Smooth muscle cell (in vitro differentiated cells): Measurements from ENCODE around the gene PROC. TPM values are rescaled to one million over a fixed set of nuclear protein-coding genes. Genes with fewer than 3 reads are reported as not detected.

Experiments
- DNase-seq: peaks from one replicate; lab custom pipeline; 2025; ENCODE audit not compliant: unreplicated experiment; lab: John Stamatoyannopoulos, UW
- H2AFZ ChIP-seq: fragments of 200-600 bp; sonication (generic); 2 replicates; pipeline ENCODE4 v1.6.0; 2016; ENCODE audit warnings: antibody characterized with exemption, low read depth, mild to moderate bottlenecking
- H3F3A ChIP-seq: fragments of 200-600 bp; sonication (generic); 2 replicates; pipeline ENCODE4 v1.6.0; 2017; ENCODE audit warnings: antibody characterized with exemption, low read depth
- H3K27ac ChIP-seq: fragments of 200-600 bp; sonication (generic); 2 replicates; pipeline ENCODE4 v1.5.1; 2016; ENCODE audit warnings: low read depth, mild to moderate bottlenecking
- H3K27me3 ChIP-seq: fragments of 200-600 bp; sonication (generic); 2 replicates; pipeline ENCODE4 v1.6.1; 2016; ENCODE audit warnings: low read depth, mild to moderate bottlenecking
- H3K36me3 ChIP-seq: fragments of 200-600 bp; sonication (generic); 2 replicates; pipeline ENCODE4 v1.5.1; 2016; ENCODE audit warnings: low read depth
- H3K4me1 ChIP-seq: fragments of 200-600 bp; sonication (generic); 2 replicates; pipeline ENCODE4 v1.5.1; 2016; ENCODE audit warnings: low read depth
- H3K4me2 ChIP-seq: fragments of 200-600 bp; sonication (generic); 2 replicates; pipeline ENCODE4 v1.6.0; 2016; ENCODE audit warnings: mild to moderate bottlenecking
- H3K4me3 ChIP-seq: fragments of 200-600 bp; sonication (generic); 2 replicates; pipeline ENCODE4 v1.5.1; 2016; ENCODE audit warnings: mild to moderate bottlenecking
- H3K79me2 ChIP-seq: fragments of 200-600 bp; sonication (generic); 2 replicates; pipeline ENCODE4 v1.6.0; 2016; ENCODE audit warnings: low read depth, mild to moderate bottlenecking
- H3K9ac ChIP-seq: fragments of 200-600 bp; sonication (generic); 2 replicates; pipeline ENCODE4 v1.6.0; 2016; ENCODE audit warnings: low read depth
- H3K9me3 ChIP-seq: fragments of 200-600 bp; sonication (generic); replicated peaks from 2 replicates; pipeline ENCODE4 v1.5.1; 2016; ENCODE audit warnings: low read depth
- H4K20me1 ChIP-seq: fragments of 200-600 bp; sonication (generic); 2 replicates; pipeline ENCODE4 v1.6.0; 2016; ENCODE audit warnings: low read depth
- WGBS: methylation state at CpG from one replicate; pipeline ENCODE4 v1.1.7; 2016; ENCODE audit warnings: low lambda C conversion rate; 5-methylcytosine and 5-hydroxymethylcytosine counted together
- polyA plus RNA-seq: library from polyadenylated mRNA; unstranded; fragments of >200 nt; fragmentation: Nextera tagmentation; extraction: Ambion mirVana; gene quantifications from 2 replicates; pipeline ENCODE4 v1.2.1, GENCODE V29; 2016
- total RNA-seq: library from RNA; depleted of rRNA; stranded (reverse); fragments of >200 nt; gene quantifications from 2 replicates; pipeline ENCODE4 v1.2.3, GENCODE V29; 2014
- TF ChIP-seq, protein P1 (sequence below): fragments of 200-600 bp; sonication (generic); IDR thresholded peaks from 2 replicates; pipeline ENCODE4 v1.5.1; 2017; ENCODE audit warnings: borderline replicate concordance, mild to moderate bottlenecking, antibody characterized with exemption; ENCODE audit not compliant: insufficient read depth, poor library complexity, severe bottlenecking

Gene PROC
- total and polyA plus RNA-seq, 2 experiments from 2014 or later = 0.85 to 1.1 TPM

DNA sequence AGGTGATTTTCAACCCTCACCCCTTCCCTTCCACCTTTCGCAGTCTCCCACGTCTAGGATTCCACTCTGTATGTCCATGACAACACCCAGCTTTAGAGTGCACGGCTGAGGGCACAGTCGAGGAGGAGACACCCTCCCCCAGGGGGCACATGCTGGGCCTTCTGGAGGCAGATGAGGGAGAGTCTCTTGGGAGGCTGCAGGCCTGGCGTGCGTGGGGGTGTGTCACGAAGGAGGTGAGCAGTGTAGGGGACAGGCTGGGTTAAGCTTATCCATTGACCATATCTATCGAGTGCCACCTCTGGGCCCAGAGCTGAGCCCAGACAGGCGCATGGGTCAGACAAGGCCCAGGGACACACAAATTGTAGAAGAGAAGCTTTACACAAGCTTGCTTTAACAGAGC lies 18.8 kb downstream of the PROC start:
- Histone ChIP-seq H3K4me1 (peaks cover 10% of the 10 kb centered on the region), H3K9me3 (no peaks in the 10 kb centered on the region), H3K4me2 (no peak overlapping the region), H3K4me3 (no peak overlapping the region), H3F3A (no peaks in the 10 kb centered on the region), H3K36me3 (no peaks in the 10 kb centered on the region), H3K27ac (no peak overlapping the region), H3K9ac (no peak overlapping the region), H3K27me3 (no peaks in the 10 kb centered on the region), H2AFZ (no peak overlapping the region), H4K20me1 (no peaks in the 10 kb centered on the region), H3K79me2 (no peaks in the 10 kb centered on the region)
- TF ChIP-seq, protein P1, sequence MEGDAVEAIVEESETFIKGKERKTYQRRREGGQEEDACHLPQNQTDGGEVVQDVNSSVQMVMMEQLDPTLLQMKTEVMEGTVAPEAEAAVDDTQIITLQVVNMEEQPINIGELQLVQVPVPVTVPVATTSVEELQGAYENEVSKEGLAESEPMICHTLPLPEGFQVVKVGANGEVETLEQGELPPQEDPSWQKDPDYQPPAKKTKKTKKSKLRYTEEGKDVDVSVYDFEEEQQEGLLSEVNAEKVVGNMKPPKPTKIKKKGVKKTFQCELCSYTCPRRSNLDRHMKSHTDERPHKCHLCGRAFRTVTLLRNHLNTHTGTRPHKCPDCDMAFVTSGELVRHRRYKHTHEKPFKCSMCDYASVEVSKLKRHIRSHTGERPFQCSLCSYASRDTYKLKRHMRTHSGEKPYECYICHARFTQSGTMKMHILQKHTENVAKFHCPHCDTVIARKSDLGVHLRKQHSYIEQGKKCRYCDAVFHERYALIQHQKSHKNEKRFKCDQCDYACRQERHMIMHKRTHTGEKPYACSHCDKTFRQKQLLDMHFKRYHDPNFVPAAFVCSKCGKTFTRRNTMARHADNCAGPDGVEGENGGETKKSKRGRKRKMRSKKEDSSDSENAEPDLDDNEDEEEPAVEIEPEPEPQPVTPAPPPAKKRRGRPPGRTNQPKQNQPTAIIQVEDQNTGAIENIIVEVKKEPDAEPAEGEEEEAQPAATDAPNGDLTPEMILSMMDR = no peak
- DNase-seq = no peak
- WGBS = 94% methylated on average over 9 of the region's 9 CpGs

DNA sequence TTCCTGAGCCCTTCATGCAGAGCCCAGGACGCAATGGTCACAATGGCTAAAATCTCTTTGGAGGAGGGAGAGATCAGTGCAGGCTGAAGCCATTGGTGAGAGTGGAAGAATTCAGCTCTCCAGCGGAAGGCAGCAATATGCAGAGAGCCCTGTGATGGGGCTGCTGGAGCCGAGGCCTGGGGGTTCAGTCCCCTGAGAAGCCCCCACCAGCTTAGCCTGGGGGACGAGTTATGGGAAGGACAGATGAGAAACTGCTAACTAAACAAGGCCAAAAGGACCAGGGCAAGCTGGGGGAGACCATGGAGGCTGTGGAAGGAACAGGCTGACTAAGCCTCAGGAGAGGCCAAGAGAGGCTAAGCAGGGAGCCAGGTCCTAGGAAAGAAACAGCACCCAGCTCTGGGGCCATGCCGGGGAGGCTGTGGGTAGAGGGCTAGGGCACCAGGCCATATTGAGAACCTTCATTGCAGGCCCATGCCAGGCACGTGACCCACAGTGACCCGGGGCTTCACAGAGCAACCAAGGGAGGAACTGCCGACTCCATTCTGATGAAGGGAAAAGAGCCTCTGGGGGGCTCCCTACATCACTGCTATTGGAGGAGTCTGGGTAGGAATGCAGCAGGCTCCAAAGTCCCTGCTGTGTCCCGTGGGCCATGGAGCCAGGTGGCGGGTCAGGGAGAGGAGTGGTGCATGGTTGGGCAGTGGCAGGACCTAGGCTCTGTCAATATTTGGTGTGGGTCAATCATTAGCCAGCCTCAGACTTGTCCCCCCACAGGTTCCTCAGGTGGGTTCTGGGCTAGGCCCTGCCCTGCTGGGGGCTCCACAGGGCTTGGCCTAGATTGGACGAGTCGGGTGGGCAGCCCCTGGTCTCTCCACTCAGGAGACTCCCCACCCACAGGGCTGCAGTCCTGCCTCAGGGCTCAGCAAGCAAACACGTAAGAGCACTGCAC lies 19.8 kb downstream of the PROC start:
- DNase-seq = no peak
- Histone ChIP-seq H3K27me3 (no peaks in the 10 kb centered on the region), H3K79me2 (no peaks in the 10 kb centered on the region), H3F3A (no peaks in the 10 kb centered on the region), H3K4me1 (peaks cover 10% of the 10 kb centered on the region), H3K36me3 (no peaks in the 10 kb centered on the region), H4K20me1 (no peaks in the 10 kb centered on the region), H3K9me3 (no peaks in the 10 kb centered on the region), H3K9ac (no peak overlapping the region), H2AFZ (no peak overlapping the region), H3K4me3 (no peak overlapping the region), H3K4me2 (no peak overlapping the region), H3K27ac (no peak overlapping the region)
- TF ChIP-seq, protein P1 = no peak
- 84% methylated on average over 13 of the region's 13 CpGs for WGBS

DNA sequence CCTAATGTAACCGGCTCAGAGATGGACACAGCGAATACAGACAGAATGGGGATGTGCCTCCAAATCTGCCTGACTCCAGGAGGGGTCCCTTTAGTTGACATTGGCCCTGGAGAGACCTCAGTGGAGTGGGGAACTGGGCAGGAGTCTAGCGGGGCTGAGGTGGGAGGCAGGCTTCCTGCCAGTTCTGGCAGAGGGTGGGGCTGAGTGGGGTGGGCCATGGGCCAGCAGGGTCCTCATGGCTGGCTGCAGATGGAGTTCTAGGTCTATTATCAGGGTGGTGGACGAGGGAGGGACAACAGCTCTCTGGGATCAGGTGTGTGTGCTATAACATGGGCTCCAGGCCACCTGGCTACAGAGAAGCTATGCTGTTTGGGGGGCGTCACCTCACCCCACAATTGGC lies 21.1 kb downstream of the PROC start:
- peaks cover 10% of the 10 kb centered on the region for H3K4me1 ChIP-seq
- H3K36me3 ChIP-seq = no peaks in the 10 kb centered on the region
- H4K20me1 ChIP-seq = no peaks in the 10 kb centered on the region
- no peak overlapping the region for H3K4me2 ChIP-seq
- no peaks in the 10 kb centered on the region for H3K9me3 ChIP-seq
- no peak for DNase-seq
- no peak overlapping the region for H3K4me3 ChIP-seq
- H3K79me2 ChIP-seq = no peaks in the 10 kb centered on the region
- no peak overlapping the region for H3K27ac ChIP-seq
- H2AFZ ChIP-seq = no peak overlapping the region
- TF ChIP-seq, protein P1 = no peak
- 77% methylated on average over 5 of the region's 5 CpGs for WGBS
- no peaks in the 10 kb centered on the region for H3K27me3 ChIP-seq
- no peaks in the 10 kb centered on the region for H3F3A ChIP-seq
- no peak overlapping the region for H3K9ac ChIP-seq
